Right lobe of liver (tissue), 4 donors: ENCODE results near the gene STAC3.

Source experiments
- CTCF ChIP-seq, 4 donors: fragments of 200-600 bp in 3 of 4; fragments of 450-650 bp in 1 of 4; IDR thresholded peaks; one replicate each; pipeline versions ENCODE4 v1.5.1 to v1.8.0; 2016 to 2022; ENCODE audit warnings: antibody characterized with exemption in 4 of 4, mild to moderate bottlenecking in 2 of 4
- POLR2A ChIP-seq: fragments of 450-650 bp; IDR thresholded peaks from one replicate; pipeline ENCODE4 v1.6.1; 2017; ENCODE audit warnings: antibody characterized with exemption, mild to moderate bottlenecking
- donor health status: DM: no; HTN: no; CAD: no.
- donor health status: DM: no; HTN: no; CAD: no.
- donor health status: DM: no; HTN: yes; CAD: no.

GRCh38 chr12:57229046-57229633 lies 21.8 kb downstream of the STAC3 start:
- no peak for TF ChIP-seq CTCF (IDR thresholded peaks at IDR 0.05)
- no peak for TF ChIP-seq POLR2A
